Keratinocyte (primary cell): Measurements from ENCODE around the gene MOGAT2.

Experiments used
- CTCF ChIP-seq, 3 experiments: IDR thresholded peaks in 1 of 3; conservative IDR thresholded peaks in 1 of 3; optimal IDR thresholded peaks in 1 of 3; 2 replicates in 2 of 3; 3 replicates in 1 of 3; pipeline versions ENCODE3 to v1.5.1; 2011; ENCODE audit warnings: low read length in 3 of 3, mild to moderate bottlenecking in 3 of 3, moderate library complexity in 2 of 3, control low read depth in 1 of 3, inconsistent platforms in 1 of 3; ENCODE audit not compliant: insufficient read depth in 2 of 3; ENCODE audit errors: extremely low read depth in 1 of 3
- EZH2 ChIP-seq: IDR thresholded peaks from one replicate; pipeline ENCODE4 v1.6.1; 2012; ENCODE audit warnings: inconsistent platforms, mild to moderate bottlenecking, low read length, moderate library complexity

GRCh38 chr11:75677275-75677674 lies 40.4 kb upstream of the MOGAT2 start:
- TF ChIP-seq CTCF (optimal IDR thresholded peaks at IDR 0.05 in 1 of 3, IDR thresholded peaks at IDR 0.05 in 1 of 3, conservative IDR thresholded peaks at IDR 0.05 in 1 of 3; ENCODE audit: extremely low read depth in 1 of 3, insufficient read depth in 2 of 3, low read length in 3 of 3) = no peak
- no peak for TF ChIP-seq EZH2
